GM20431 (cell line): ENCODE measurements around the gene QSOX1.

Source experiments
- in situ Hi-C: fragments of 300-500 bp; cut with MseI, MboI; formaldehyde crosslinking; loops from one replicate; pipeline ENCODE4 v1.15.0; 2020; ENCODE audit warnings: low sequenced_read_pairs; ENCODE audit not compliant: unreplicated experiment

The QSOX1 gene

DNA sequence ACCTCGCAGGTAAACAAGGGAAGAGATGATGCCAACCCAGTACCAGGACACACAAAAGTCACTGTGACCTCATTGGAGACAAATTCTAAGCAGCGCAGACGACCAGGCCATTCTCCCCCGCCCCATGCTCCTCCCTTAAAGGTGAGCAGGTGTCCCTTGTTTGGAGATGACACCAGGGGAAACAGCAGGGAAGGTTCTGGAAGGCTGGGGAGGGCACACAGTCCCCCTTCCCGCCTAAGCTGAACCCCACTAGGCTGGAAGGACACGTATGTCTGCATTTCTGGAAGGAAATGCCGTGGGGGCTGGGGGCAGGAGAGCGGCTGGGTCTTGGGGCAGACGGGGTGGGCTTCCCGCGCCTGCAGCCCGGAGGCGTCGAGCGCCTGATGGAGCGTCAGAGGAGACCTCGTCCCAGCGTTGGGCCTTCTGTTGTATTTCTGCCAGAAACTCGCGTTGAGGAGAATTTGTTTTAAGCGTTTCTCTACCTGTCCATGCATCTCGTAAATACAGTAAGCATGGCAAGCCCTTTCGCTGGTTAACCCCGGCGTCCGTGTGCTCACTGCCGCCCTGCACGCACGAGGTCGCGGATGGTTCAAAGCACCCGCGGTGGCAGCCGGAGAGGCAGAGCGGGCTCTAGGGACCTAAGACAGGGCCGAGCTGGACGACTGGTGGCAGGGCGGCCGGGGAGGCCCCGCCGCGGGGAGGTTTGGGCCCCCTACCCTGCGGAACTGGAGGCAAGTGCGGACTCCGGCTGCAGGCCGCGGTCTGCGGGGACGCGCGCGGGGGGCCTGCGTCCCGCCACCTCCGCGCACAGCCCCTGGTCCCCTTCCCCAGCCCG is 74.2 kb downstream of the QSOX1 start:
- in situ Hi-C loops = no loop called here

DNA sequence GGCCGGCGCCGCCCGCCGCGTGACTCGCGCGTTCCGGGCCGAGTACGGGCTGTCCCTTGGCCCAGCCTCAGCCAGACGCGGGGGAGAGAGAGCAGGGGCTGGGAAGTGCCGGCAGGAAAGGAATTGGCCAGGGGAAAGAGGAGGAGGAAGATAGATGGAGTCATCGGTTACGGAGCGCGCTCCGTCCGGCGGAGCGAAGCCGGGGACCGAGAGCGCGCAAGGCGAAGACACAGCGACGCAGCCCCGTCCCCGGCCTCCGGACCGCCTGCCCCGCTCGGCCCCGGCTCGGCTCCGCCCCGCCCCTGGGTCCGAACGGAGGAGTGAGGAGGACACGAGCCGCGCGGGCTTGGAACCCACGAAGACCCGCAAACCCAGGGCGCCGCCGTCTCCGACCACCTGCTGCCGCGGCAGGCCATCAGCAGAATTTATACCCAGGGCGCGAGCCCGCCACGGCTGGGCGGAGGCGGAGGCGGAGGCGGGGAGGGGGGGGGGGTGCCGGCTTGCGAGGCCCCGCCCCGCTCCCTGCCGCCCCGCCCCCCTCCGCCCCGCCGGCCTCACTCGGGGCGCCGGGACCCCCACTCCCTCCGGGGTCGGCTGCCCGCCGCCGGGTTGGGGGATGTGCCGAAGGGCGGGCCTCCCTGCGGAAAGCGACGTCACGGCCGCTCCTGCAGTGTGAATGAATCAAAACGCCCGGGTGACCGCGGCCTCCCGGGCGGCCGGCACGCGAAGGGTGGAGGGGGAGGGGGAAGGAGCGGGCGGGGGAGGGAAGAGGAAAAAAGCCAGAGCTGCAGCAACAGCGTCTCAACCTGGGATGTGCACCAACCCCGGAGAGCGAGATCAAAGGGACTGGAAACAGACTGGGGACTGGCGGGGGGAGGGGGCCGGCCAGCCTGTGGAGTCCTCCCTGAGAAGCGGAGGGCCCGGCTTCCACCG is 75.1 kb downstream of the QSOX1 start, which contains the start of gene LHX4:
LHX4 (plus strand) TSS at position 782 of the 933 bp plus-strand sequence. CDS start 266 bp downstream, outside the sequence.
- in situ Hi-C loops = no loop called here

DNA sequence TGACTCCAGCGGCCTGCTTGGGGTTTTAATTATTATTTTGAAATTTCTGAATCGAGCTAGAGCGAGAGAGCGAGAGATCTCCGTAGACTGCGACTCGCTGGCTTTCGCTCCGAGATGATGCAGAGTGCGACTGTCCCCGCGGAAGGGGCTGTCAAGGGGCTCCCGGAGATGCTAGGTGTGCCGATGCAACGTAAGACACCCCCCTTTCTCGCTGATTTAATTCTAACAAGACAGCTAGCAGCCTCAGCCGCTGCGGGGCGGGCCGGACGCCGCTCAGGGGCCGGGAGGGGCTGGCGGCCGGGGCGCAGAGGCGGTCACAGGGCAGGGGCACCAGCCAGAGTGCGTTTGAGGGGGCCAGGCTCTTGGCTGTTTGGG is 75.7 kb downstream of the QSOX1 start:
- in situ Hi-C loops = no loop called here

DNA sequence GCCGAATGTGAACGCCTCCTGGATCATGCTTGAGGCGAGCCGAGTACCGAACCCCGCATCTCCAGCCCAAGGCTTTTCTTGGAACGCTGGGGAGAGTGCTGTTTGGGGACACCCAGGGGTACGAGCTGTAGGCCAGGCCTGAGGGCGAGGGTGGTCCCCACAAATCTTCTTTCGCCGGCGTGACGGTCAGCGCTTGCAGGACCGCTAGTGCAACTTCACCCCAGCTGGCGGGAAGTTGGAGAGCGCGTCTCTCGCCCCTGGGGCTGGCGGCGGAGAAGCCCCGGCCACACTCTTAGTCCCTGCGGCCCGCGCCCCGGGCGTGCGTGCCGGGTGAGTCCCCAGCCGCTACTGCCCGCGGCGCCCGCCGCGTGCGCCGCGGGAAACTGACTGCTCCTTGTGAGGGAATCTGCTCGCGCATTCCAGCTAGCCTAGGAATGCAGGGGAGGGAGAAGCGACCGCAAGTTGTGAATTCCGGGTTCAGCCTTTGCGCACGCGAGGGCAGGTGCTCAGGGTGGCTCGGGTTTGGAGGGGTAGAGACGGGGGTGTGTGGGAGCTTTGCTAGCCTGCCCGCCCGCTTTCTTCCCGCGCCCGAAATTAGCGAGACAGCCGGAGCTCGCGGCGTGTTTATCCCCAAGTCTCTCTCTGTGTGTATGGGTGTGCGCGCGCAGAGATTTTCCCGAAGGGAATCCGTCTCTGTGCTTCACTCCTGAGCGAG is 76.3 kb downstream of the QSOX1 start:
- in situ Hi-C loops = no loop called here

DNA sequence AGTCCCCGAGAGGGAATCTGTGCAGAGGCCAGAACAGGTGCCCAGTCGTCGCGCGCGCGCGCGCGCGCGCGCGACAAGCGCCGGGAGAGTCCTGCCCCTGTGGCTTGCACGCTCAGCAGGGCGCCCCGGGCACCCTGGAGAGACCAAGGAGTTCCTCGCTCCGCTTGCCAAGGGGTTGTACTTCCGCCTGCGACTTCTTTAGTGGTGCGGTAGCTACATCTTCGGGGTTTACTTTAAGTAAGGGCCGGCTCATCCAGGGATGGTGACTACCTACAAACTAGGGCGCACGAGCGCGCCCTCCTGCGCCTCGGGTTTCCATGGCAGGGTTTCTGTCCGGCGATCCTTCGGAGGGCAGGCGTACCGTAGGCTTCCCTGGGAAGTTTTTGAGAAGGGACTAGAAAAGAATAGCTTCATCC is 76.8 kb downstream of the QSOX1 start:
- in situ Hi-C loops = no loop called here

DNA sequence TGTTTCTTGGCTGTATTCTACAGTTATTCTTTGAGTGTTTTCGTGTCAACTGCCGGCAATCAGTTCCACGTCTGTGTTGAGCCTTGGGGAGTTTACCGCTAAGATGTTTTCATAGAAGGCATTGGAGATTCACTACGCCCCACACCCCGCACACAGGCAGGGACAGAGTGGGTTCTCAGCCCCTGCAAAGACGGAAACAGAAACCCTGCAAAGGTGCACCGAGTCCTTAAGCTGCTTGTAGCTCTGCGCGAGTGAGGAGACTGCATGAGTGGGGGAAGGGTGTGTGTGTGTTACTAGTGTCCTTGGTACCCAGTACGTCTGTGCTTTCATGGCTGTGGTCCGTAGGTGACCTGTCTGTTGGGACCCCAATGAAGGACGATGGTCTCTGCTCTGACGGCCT is 77.3 kb downstream of the QSOX1 start:
- in situ Hi-C loops = no loop called here

DNA sequence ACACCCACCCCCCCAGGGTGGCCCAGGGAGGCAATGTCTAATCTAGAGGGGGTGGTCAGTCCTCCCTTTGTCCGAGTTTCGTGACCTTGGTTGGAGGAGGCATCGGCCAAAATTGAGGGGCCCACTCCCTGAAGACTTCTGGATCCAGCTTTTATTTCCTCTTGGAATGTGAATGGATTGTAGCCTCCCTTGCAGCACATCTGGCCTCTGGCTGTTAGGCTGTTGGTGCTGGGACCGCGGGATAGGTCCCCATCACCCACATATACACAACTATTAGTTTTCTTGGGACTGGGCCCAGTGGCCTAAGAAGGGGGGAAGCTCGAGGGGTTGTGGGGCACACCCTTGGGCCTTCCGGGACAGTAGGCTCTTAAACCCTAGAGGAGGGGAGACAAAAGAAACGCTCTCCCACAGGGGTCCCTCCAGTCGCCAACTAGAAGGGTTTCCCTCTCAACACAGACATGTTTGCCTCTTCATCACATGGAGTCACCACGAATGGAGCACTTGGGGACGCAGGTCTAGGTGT is 77.9 kb downstream of the QSOX1 start:
- in situ Hi-C loops = no loop called here

DNA sequence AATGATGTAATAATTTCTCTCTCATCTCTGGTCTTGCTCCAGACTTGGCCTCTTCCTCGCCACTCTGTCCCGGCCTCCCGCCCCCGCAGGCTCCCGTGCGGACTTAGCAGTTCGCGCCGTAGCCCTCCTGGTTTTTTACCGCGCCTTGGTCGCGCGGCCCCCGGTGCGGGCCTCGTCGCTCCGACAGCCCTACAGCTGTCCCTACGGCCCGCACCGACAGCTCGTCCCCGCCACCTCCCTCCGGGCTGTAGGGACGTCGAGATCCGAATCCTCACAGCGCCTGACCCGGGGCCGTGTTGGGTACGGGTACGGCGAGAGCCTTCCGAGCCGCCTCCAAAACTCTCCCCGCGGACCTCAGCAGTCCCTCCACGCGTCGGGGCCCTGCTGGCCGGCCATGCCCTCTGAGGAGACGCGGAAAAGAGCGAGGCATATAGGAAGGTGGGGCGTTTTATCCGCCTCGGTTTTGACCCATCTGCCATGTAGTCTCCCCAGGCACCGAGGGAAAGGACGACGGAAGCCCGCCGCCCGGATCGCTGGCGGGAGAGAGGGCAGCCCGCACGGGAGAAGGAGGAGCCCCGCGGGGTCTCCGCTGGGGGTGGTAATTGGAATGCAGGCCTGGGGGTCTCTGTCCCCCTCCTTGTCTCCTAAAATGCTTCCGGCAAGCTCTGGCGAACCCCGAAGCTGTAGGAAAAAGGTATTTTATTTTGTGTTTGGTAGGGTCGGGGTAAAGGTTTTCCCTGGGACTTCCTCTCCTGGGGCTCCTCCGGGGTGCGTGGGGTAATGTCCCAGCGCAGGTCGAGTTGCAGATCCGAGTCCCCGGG is 78.7 kb downstream of the QSOX1 start:
- in situ Hi-C loops = no loop called here

DNA sequence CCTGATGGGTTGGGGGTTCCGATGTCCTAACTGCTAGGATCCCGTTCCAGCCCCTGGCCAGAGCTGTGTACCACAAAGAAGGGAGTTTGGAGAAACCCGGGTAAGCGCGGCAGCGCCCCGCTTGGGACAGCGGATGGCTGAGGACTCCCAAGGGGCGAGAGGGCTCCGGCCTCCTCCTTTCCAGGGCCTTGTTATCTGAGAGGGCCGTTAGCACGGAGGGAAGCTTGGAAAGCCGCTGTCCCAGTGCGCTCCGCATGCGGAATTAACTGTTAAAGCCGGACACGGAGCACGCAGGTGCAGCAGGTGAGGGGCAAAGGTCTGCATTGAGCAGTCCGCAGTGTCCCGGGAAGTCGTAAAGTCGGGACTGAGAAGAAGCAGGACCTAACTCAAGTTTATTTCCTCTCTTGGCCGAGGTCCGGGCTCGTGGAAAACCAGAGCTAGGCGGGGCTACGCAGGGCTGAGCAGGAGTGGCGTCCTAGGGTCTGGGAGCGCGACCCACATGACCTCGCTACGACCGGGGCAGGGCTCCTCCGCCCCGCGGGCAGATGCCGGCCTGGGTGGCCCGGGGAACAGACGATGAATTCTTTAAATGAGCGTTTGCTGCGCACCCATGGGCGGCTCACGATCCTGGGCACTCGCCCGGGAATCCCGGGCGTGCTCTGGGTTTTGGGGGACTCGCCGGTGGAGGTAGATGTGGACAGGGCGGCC is 79.9 kb downstream of the QSOX1 start:
- in situ Hi-C loops = no loop called here

DNA sequence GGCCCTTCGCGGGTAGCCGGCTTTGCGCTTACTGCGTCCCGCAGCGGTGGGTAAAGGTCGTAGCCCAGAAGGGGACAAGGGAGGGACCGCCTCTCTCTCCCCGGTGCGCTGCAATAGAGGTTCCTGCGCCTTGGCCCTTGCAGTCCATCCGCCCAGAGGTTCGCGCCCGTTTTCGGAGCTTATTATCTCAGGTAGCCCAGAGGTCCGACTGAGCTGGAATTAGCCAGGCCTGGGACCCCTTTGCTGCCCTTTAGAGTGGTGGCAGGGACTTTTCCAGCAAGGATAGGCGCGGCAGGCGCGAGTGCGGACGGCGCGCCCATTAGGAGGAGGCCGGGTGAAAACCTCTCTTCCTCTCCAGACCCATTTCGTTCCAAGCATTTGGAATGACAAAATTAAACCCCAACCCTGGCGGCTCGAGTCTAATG is 80.4 kb downstream of the QSOX1 start:
- in situ Hi-C loops = no loop called here

DNA sequence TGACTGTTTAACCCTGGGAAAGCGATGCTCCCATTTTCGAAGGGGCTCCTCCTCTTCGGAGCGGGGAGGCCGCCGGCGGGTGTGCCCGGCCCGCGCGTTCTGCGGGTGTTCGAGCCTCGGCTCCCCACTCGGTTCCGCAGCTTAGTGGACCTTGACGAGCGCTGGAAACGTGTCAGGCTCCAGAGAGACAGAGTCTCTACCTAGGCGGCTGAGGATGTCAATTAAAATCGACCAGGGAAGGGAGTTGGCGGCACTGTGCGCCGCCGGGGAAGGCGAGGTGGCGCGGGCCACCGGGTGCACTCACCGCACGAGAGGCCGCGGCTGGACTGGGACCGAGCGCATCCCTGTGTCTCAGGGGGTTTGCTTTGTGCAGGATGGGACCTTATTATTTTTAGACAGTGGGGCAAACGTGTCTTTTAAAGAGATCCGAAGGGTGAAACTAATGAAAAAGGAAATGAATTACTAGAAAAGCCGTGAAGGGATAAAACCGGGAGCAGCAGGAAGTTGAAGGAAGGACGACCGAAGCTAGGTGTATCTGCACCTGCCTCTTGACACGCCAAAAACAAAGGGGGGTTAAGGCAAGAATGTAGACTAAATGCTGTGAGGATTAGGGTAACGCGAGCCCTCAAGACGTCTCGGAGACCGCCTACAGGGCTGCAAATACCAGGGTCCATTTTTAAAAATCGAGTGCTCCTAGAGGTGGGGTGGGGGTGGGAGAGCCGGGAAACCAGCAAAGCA is 81.0 kb downstream of the QSOX1 start:
- in situ Hi-C loops = no loop called here

DNA sequence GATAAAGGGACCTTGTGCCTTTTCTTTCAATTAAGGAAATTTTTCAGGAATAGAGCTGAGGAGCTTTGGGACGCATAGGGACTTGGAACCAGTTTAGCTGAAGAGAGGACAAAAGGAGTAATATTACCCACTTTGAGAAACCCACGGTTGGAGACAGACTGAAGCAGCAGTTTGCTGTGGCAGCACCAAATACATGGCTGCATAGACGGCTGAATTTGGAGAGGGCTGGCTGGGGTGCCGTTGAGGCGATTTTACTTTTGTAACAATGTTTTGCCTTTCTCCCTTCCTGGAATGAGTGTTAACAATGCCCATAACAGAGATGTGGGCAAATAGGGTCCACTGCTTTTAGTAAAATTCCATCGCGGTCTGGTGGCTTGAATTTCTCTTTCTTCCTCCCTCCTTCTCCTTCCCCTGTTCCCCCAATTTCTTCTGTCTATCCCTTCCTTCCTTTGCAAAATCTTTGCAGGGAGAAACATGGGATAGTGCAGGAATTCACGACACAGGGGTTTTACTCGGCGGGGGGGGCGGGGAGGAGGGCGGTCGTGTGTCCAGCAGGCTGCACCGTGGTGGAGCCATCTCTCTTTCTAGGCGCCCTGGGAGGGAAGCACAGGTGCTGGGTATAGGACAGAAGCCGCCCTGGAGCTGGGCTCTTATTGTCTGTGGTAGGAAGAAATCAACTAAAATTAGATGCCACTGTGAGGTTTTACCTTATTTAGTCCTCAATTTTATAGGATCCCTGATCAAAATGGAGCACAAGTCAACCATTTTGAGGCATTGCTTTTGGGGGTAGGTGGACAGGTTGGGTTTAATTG is 82.2 kb downstream of the QSOX1 start:
- in situ Hi-C loops = no loop called here

DNA sequence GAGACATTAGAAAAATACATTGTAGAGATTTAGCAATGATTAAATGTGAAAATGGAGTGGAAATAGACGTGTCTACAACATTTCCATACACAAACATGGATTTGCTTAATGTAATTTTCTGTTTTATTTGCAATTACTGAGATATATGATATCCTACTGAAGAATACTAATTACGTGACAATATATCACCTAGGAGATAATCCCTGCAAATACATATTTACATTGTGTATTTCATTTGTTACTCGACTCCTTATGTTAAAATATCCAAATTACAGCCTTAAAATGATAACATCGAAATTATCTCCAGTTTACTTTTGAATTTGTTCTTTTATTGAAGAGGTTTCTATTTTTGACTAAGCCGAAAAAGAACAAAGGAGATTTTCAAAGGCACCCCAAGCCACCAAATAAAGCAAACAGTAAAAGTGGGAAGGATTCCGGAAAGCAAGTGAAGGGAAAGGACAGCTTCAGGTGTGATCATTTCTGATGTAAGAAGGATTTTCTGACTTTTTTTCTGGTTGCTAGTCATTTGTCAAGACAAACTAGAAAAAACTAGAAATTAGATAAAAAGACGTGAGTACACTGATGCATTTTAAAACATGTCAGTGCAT is 83.3 kb downstream of the QSOX1 start:
- in situ Hi-C loops = no loop called here

DNA sequence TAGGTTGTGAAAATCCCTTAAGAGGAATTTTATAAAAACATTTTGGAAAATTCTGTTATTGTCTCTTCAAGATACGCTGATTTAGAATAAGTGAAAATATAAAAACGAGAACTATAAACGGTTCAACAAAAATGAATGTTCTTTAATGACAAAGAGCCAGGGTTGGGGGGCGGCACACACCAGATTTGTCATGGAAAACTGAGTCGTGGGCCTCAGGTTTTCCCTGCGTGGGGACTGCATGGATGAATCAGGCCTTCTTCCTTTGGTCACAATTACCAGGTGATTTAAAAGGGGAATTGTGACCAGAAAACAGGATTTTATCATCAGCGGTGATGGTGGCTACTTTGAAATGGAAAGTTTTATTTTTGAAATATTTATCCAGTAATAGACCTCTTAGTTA is 84.0 kb downstream of the QSOX1 start:
- in situ Hi-C loops = no loop called here

DNA sequence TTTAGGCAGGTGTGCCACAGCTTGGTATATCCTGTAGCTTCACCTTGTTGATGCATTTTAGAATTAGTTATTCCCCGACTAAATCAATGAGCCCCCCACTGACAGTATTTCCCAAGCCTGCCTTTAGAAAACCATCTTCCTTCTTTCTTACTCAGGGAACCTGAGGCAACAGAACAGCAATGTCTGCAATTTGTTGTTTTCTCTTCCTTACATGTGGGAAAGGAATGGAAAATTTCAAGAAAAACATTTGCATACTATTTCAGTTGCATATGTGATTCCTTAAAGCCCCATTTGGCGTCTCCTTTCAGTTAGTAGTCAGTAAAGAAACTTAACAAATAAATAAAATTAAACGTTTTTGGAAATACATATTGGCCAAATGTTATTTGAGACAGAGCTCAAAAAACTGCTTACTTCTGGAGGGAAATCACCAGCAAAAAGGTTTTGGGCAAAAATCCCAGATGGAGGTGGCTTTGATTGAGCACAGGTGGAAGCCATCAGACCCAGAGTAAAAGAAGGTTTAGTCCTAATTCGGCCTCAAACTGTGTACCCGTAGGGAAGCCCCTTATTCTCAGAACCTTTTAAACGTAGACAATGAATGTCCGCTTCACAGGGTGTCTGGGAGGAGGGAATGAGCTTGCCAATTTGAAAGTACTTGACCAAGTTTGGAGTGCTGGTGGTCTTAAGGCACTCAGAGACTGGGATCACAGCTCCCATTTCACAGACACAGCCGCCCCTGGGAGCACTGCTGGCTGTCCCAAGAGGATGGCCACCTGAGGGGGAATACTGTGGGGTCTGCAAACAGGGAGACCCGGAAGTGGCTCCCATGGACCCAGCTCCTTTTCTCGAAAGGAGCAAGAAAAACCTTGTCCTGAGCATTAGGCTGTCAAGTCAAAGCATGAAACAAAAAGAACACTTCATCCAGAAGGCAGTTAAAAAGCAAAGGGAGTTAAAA is 84.8 kb downstream of the QSOX1 start:
- in situ Hi-C loops = no loop called here
